GM18868 (cell line): Measurements from ENCODE around the gene GINS2.

Source experiments
- ATAC-seq: cut with Tn5 transposase; IDR thresholded peaks from one replicate; pipeline ENCODE4 v1.9.1; 2021; ENCODE audit warnings: mild to moderate bottlenecking, moderate library complexity; ENCODE audit not compliant: unreplicated experiment

The GINS2 gene

GRCh38 chr16:85716680-85717038 is 27.9 kb upstream of the GINS2 start:
- no peak for ATAC-seq

GRCh38 chr16:85716022-85716679 is 27.4 kb upstream of the GINS2 start:
- no peak for ATAC-seq

DNA sequence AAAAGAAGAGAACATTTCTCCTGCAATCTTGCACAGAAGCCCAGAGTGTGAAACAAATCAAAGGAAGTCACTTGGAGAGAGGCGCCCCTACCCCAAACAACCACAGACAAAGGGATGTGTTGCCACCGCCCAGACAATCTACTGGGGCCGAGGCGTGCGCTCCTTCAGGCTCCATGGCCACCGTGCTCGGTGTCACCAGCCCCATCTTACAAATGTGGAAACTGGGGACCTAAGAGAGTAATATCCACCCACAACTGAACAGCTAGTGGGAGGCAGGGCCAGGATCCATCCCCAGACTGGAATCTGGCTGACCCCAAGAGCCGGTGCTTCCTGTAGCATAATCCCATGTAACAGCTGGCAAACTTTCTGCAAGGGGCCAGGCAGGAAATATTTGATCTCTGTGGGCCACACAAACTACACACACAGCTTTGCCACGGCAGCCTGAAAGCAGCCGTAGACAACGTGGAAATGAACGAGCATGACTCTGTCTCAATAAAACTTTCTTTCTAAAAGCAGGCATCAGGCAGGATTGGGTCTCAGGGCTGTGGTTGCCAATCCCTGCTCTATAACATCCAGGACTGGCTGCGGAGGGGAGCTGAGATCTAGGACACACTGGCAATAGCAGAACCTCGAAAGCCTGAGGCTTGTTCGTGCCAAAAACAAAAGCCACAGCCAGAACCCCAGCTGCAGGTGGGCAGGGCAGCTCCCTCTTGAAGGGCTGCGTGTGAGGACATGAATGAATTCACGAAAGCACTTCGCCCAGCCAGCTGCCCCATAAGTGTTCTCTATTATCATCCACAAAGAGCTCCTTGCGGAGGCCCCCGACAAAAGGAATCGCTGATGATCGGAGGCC is 26.6 kb upstream of the GINS2 start:
- no peak for ATAC-seq

- no peak for ATAC-seq
These were observed 24.0 kb upstream of the GINS2 start for GRCh38 chr16:85712801-85713200.

DNA sequence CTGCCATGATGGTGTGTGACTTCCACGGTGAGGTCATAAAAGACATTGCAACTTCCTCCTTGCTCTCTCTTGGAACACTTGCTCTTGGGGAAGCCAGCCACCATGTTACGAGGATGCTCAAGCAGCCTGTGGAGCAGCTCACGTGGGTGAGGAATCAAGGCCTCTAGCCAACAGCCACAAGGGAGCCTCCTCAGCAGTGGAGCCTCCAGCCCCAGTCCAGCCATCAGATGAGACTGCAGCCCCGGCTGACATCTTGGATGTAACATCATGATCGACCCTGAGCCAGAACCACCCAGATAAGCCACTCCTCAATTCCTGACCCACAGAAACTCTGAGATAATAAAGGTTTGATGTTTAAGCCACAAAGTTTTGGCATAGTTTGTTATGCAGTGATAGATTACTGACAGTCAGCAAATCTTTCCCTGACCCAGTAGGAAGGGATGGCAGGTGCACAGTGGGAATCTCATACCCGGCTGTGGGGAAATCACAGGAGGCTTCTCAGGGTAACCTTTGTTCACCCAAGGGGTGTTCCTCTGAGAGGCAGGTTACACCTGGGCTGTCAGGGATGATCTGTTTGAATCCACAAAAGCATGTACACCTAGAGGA is 23.3 kb upstream of the GINS2 start:
- no peak for ATAC-seq

GRCh38 chr16:85710732-85711131 is 22.0 kb upstream of the GINS2 start:
- no peak for ATAC-seq

DNA sequence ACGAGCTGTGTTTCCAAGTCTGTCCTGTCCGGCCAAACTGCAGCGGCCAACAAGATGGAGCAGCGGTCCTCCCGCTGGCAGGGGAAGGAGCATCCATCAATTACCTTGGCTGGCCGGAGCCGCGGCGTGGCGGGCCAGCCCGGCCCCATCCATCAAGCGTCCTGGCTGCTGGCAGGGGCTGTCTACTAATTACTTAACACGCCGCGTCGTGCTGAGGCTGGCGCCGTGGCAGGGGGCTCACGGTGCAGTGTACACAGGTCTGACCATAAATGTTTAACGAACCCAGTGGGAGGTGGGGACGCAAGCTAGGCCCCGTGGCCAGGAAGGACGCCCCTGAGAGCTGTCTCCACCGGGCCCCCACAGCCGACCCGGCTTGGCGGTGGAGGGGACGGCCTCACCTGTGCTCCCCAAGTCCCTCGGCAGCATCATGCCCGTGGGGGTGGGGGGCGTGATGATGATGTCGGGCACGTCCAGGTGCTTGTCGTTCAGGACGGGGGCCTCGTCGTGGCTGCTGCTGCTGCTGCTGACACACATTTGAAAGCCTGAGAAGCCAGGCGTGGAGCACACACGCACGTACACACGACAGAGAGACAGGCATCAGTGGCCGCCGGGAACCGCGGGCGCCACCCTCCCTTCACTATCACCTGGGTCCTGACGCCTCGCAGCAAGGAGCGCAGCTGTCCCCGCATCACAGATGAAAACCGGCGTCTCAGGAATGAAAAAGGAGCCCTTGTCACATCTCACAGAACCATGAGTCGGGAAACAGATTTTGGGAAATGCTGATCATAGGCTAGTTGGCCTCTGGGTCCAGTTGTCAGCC is 21.2 kb upstream of the GINS2 start:
- ATAC-seq, result no peak

DNA sequence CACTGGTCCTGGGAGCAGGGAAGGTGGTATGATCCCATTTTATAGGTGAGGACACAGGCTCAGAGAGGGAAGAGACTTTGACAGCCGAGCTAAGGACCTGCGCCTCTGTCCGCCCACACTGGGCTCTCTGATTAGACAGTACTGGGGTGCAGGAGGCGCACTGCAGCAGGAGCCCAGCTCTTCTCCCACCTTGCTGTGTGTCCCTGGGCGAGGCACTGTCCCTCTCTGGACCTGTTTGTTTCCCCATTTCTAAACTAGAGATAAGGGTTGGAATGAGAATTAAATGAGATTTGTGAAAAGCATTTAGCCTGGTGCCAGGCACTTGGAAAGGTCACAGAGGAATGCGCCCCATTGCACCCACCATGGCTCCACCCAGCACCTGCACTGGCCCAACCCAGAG is 19.6 kb upstream of the GINS2 start:
- no peak for ATAC-seq

DNA sequence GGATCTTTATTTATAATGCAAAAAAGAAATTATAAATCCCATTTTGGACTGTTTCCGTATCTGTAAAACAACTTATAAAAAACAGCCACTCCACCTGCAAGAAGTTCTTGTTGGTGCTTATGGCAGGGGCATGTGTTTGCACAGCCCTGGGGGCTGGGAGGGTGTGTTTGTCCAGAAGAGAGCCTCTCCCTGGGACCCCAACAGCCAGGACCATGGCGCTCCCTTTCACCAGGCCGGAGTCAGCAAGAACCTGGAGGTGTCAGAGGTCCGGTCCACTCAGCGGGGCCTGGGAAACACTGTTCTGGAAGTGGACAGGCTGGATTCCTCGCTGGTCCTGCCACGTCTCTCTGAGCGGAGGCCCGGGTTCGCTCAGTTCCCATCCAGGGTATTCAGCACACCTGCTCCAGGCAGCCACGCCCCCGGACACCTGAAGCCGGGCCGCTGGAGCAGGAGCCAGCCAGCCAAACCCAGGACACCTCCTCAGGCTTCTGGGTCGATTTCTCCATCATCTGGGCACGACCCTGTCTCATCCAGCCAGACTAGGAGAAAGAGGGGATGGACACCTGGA is 18.9 kb upstream of the GINS2 start:
- no peak for ATAC-seq

DNA sequence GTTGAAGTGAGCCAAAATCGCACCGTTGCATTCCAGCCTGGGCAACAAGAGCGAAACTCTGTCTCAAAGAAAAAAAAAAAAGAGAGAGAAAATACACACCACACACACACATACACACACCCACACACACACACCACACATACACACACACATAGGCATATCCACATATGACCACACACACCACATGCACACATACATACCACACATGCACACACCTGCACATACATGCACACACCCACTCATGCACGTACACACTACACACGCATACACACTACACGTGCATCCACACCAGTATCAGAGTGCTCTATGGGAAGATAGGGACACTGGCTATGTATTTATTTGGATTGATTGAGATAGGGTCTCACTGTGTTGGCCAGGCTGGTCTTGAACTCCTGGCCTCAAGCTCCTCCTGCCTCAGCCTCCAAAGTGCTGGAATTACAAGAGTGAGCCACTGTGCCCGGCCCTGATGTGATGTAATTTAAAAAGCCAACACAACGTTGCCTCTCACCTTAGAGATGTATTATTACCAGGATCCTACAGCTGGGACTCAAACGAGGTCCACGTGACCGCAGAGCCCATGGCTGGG is 17.8 kb upstream of the GINS2 start:
- no peak for ATAC-seq

GRCh38 chr16:85704900-85705846 is 16.4 kb upstream of the GINS2 start:
- ATAC-seq, result no peak

- no peak for ATAC-seq
These were observed 15.3 kb upstream of the GINS2 start for GRCh38 chr16:85704011-85704410.

DNA sequence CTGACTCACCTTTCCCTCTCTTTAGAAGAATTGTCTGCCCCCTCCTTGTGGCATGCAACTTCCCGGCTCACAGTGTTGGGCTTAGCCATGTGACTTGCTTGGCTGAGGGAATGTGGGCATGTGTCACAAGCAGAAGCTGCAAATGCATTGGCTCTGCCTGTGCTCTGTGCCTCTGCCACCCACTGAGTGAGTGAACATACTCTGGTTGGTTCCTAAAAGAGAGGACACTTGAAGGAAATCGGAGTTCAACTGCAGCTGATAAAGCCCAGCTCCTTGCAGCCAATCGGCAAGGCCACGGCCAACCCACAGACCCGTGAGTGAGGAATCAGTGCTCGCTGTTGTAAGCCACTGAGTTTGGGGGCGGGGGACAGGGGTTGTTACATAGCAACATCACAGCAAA is 10.9 kb upstream of the GINS2 start:
- no peak for ATAC-seq

DNA sequence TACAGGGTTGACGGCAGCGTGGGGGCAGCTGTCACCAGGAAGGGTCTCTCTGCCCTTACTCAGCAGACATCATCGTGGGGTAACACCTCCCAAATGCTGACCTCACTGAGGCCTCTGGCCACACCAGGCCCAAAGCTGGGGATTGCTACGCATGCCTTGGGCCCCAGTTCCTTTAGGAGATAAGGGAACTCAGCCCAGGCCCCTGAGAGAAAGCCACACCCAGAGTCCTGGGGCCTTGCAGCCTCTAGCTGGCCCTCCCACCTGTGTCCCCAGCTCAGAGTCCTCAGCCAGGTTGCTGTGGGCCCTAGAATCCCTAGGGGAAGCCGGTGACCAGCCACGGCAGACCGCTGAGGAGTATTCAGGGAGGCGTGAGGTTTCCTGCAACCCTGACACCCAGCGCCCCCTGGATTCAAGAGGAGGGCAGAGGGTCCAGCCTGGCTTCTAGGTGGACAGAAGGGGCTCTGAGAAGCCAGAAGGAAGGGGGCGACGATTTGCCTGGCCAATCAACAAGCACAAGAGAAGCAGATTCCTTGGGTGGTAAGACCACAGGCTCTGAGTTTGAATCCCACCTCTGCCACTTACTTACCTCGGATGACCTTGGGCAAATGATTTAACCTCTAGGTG is 10.3 kb upstream of the GINS2 start:
- no peak for ATAC-seq

GRCh38 chr16:85698459-85698891 is 9.7 kb upstream of the GINS2 start:
- no peak for ATAC-seq

GRCh38 chr16:85697431-85697830 is 8.7 kb upstream of the GINS2 start:
- ATAC-seq, result no peak

DNA sequence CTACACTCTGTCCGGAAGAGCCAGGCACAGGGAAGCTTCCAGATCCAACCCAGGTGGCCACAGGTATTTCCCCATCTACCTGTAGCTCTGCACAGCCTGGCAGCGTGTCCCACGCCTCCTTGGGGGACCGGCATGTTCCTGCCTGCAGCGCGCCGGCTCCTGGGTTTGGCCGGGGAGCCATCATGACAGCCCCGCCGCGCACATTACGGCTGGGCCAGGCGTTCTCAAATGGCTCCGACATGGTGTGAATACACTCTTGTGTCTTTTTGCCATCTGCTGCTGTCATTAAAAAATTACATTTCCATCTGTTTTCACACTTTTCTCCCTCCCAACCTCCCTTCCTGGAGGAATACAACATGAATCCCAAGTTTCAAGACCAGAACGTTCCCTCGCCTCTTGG is 8.0 kb upstream of the GINS2 start:
- ATAC-seq, result no peak

- ATAC-seq, result no peak
These were observed 6.7 kb upstream of the GINS2 start for GRCh38 chr16:85695196-85696128.
